Cardiac muscle cell (in vitro differentiated cells and primary cell): ENCODE results near the gene IRS4. TPM values are rescaled to one million over a fixed set of nuclear protein-coding genes. Genes with fewer than 3 reads are reported as not detected.

Experiments
- DNase-seq, 2 donors: peaks; one replicate each; pipeline versions ENCODE4 v3.0.0 to v3.0.0-alpha.2; 2010 to 2017; ENCODE audit warnings: low read depth in 1 of 2, low spot score in 1 of 2
- H3K27ac ChIP-seq: fragments of 200-600 bp; sonication (generic); 2 replicates; pipeline ENCODE4 v1.5.1; 2016
- H3K27me3 ChIP-seq: fragments of 200-600 bp; sonication (generic); 2 replicates; pipeline ENCODE4 v1.6.0; 2016; ENCODE audit warnings: control low read depth
- H3K36me3 ChIP-seq: fragments of 200-600 bp; sonication (generic); 2 replicates; pipeline ENCODE4 v1.5.1; 2016; ENCODE audit warnings: control low read depth
- H3K4me1 ChIP-seq: fragments of 200-600 bp; sonication (generic); 2 replicates; pipeline ENCODE4 v1.8.1; 2017; ENCODE audit warnings: low read depth, mild to moderate bottlenecking, mixed run types
- H3K4me3 ChIP-seq: fragments of 200-600 bp; sonication (generic); 2 replicates; pipeline ENCODE4 v1.5.1; 2016; ENCODE audit warnings: mild to moderate bottlenecking
- H3K9me3 ChIP-seq: fragments of 200-600 bp; sonication (generic); 2 replicates; pipeline ENCODE4 v1.5.1; 2017; ENCODE audit warnings: low read depth, mild to moderate bottlenecking, control low read depth
- polyA plus RNA-seq: library from polyadenylated mRNA; unstranded; fragments of >200 nt; fragmentation: Nextera tagmentation; extraction: Ambion mirVana; gene quantifications from 2 replicates; pipeline ENCODE4 v1.2.1, GENCODE V29; 2016
- total RNA-seq: library from RNA; depleted of rRNA; stranded (reverse); fragments of >200 nt; gene quantifications from 2 replicates; pipeline ENCODE4 v1.2.3, GENCODE V29; 2016
- TF ChIP-seq, protein P1 (sequence below): IDR thresholded peaks from 2 replicates; pipeline ENCODE4 v1.5.1; 2012; ENCODE audit warnings: low read depth, mild to moderate bottlenecking, low read length

The IRS4 gene
- total RNA-seq: 0.35 TPM in 1 of 2 replicates, not detected in the other
- not detected in 2 replicates for polyA plus RNA-seq

DNA sequence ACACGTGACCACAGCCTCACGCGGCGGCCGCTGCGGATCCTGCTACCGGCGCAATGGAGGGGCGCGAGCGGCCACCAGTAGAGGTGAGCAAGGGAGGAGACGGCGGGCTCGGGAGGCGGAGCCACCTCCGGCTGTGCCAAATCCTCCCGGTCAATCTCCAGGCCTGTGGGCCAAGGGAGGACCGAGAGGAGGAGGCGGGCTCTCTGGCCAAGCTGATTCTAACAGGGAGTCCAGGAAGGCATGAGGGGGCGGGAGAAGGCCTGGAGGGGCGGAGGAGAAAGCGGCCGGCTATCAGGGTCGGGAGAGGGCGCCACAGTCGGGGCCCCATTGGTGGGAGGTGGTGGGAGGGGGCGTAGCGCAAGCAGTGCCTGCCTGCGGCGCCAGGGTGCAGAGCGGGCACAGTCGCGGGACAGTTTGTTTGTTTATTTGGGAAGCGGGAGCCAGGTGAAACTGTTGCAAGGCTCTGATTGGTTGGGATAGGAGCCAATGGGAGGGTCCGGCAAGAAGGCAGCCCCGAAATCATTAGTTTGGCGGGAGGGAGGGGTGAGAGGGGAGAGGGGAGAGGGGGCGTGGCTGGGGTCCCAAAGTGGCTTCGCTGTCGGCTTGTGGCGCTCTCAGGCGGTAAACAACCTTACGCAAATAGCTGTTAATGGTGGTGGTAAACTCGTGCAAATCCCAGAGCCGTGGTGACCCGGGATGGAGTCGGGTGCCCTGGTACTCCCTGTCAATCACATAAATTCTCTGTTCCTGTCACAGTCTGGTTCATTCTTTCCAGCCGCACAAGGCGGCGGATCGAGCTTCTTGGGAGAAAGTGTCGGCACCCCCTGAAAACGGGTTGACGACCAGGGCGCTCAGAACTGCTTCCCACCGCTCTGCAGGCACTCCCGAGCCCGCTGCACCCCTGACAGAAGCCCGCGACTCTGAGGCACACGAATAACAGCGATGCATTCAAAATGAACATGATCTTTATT is at the start of gene IRS4:
Gene IRS4 (minus strand): TSS at position 55 of the 971 bp plus-strand sequence.
- H3K4me3 ChIP-seq: peak within 1 kb of the TSS; percentile 53
- peak; percentile 27 to 79 for DNase-seq
- no peak within 1 kb of the TSS for H3K27ac ChIP-seq
- TF ChIP-seq, protein P1, sequence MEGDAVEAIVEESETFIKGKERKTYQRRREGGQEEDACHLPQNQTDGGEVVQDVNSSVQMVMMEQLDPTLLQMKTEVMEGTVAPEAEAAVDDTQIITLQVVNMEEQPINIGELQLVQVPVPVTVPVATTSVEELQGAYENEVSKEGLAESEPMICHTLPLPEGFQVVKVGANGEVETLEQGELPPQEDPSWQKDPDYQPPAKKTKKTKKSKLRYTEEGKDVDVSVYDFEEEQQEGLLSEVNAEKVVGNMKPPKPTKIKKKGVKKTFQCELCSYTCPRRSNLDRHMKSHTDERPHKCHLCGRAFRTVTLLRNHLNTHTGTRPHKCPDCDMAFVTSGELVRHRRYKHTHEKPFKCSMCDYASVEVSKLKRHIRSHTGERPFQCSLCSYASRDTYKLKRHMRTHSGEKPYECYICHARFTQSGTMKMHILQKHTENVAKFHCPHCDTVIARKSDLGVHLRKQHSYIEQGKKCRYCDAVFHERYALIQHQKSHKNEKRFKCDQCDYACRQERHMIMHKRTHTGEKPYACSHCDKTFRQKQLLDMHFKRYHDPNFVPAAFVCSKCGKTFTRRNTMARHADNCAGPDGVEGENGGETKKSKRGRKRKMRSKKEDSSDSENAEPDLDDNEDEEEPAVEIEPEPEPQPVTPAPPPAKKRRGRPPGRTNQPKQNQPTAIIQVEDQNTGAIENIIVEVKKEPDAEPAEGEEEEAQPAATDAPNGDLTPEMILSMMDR: no peak
- no peaks in the 10 kb centered on the region for H3K9me3 ChIP-seq
- H3K27me3 ChIP-seq: peaks cover 60% of the 10 kb centered on the region
- H3K4me1 ChIP-seq: peaks cover 4% of the 10 kb centered on the region
- H3K36me3 ChIP-seq: no peaks in the 10 kb centered on the region

DNA sequence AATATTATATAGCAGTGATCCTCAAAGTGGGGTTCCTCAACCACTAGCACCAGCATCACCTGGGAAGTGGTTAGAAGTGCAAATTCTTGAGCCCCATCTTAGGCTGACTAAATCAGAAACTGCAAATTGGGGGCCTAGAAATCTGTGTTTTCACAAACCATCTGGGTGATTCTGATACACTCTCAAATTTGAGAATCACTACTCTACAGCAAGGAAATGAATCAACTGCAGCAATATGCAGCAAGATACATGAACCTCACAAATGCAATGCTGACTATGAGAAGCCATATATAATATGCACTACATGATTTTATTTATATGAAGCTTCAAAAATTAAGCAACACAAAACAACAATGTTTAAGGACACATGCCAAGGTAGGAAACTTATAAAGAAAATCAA is 36.2 kb upstream of the IRS4 start:
- no peak overlapping the region for H3K27ac ChIP-seq
- DNase-seq: no peak
- no peaks in the 10 kb centered on the region for H3K36me3 ChIP-seq
- H3K9me3 ChIP-seq: no peaks in the 10 kb centered on the region
- no peaks in the 10 kb centered on the region for H3K4me1 ChIP-seq
- no peak overlapping the region for H3K4me3 ChIP-seq
- no peaks in the 10 kb centered on the region for H3K27me3 ChIP-seq
- TF ChIP-seq, protein P1: no peak

DNA sequence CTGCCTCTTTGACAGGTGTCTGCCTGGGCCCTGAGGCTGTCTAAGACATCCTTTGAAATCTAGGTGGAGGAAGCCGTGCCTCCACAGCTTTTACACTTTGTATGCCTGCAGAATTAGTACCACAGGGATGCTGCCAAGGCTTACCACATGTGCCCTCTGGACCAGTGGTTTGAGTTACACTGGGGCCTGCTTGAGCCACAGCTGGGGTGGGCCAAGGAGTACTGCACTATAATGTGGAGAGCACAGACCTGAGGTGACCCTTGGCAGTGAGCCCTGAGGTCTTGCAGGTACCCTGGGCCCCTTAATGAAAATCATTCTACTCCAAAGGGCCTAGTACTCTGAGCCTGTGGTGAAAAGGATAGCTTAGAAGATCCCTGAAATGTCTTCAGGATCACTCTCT is 27.2 kb upstream of the IRS4 start:
- Histone ChIP-seq H3K4me3 (no peak overlapping the region), H3K27me3 (no peaks in the 10 kb centered on the region), H3K4me1 (no peaks in the 10 kb centered on the region), H3K36me3 (no peaks in the 10 kb centered on the region), H3K27ac (no peak overlapping the region), H3K9me3 (no peaks in the 10 kb centered on the region)
- TF ChIP-seq, protein P1: no peak
- DNase-seq: no peak

DNA sequence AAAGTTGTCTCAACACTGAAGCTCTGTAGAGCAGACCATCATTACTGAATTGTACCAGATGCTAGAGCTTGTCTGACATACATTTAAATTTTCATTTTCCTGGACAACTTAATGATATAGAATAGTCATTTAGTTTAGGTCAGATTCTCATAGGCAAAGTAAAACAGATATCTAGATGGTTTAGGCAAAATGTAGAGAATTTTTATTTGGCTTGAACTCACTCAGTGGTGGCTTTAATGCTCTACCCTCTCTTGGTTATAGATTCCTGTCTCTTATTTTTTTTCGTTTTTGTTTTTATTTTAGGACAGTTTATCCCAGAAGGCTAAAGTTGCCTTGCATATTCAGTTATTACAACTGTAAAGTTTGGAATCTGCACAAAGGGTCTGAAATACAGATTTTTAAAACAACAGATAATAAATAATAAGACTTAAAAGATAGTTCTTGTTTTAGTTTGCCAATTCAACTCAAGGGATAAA is 4.0 kb upstream of the IRS4 start:
- no peak for DNase-seq
- H3K4me3 ChIP-seq: no peak overlapping the region
- no peaks in the 10 kb centered on the region for H3K9me3 ChIP-seq
- H3K4me1 ChIP-seq: peaks cover 4% of the 10 kb centered on the region
- no peak overlapping the region for H3K27ac ChIP-seq
- H3K27me3 ChIP-seq: peaks cover 25% of the 10 kb centered on the region
- TF ChIP-seq, protein P1: no peak
- H3K36me3 ChIP-seq: no peaks in the 10 kb centered on the region

DNA sequence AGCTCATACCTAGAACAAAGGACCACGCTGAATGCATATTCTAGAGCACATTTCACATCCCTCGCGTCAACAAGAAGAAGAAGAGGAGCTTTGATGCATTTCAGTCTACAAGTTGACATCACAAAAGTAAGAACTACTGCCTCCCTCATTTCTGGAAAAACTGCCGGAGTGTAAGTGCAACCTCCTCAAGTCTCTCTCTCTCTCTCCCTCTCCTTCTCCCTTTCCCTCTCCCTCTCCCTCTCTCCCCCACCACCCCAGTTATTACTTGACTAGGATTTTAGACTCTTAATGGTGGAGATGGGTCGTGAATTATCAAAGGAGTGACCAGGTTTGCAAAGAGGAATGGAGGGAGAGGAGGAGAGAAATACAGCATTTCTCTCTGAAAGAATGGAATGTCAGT is 1.4 kb upstream of the IRS4 start:
- Histone ChIP-seq H3K36me3 (no peaks in the 10 kb centered on the region), H3K27ac (no peak overlapping the region), H3K4me1 (peaks cover 4% of the 10 kb centered on the region), H3K9me3 (no peaks in the 10 kb centered on the region), H3K4me3 (no peak overlapping the region), H3K27me3 (peaks cover 51% of the 10 kb centered on the region)
- TF ChIP-seq, protein P1: no peak
- no peak for DNase-seq
